ENCODE measurements around the gene SLC2A1.

The SLC2A1 gene

GRCh38 chr1:42886800-42887199 is 71.9 kb downstream of the SLC2A1 start:
- H3F3A ChIP-seq (ENCODE audit: control insufficient read depth, insufficient read depth): no peaks in the 10 kb centered on the region
- H4K20me1 ChIP-seq (ENCODE audit: control insufficient read depth, insufficient read depth, low read depth, low read length): no peaks in the 10 kb centered on the region
- TF ChIP-seq CTCF (IDR thresholded peaks at IDR 0.05; ENCODE audit: low read depth, low read length, poor library complexity, severe bottlenecking): no peak

GRCh38 chr1:42886046-42886739 is 72.5 kb downstream of the SLC2A1 start:
- H3K27ac ChIP-seq (ENCODE audit: low read depth, low read length): no peak overlapping the region
- no peaks in the 10 kb centered on the region for H4K20me1 ChIP-seq (ENCODE audit: control insufficient read depth, insufficient read depth, low read depth, low read length)
- TF ChIP-seq EZH2phosphoT487 (IDR thresholded peaks at IDR 0.05; ENCODE audit: borderline replicate concordance, low read length) (no peak), CTCF (IDR thresholded peaks at IDR 0.05; ENCODE audit: low read depth, low read length, poor library complexity, severe bottlenecking) (no peak)

More at GRCh38 chr1:42886800-42887199, 71.9 kb downstream of the SLC2A1 start:
- Histone ChIP-seq H3K4me3 (ENCODE audit: low read length) (no peak overlapping the region), H3K4me2 (ENCODE audit: low read length) (no peak overlapping the region), H3K36me3 (ENCODE audit: control insufficient read depth, low read length) (no peaks in the 10 kb centered on the region), H3K79me2 (ENCODE audit: control insufficient read depth, low read length) (no peaks in the 10 kb centered on the region), H3K27me3 (ENCODE audit: control insufficient read depth, low read length) (peaks cover 2% of the 10 kb centered on the region; the same call in 1 of the 2 replicates), H3K9me2 (replicated peaks; ENCODE audit: control insufficient read depth, low read length) (no peaks in the 10 kb centered on the region), H3K4me1 (ENCODE audit: control insufficient read depth, low read length) (no peaks in the 10 kb centered on the region), H3K27ac (ENCODE audit: low read depth, low read length) (no peak overlapping the region), H3K9me3 (ENCODE audit: control insufficient read depth, insufficient read depth, low read length) (no peaks in the 10 kb centered on the region)

GRCh38 chr1:42880384-42880783 is 78.3 kb downstream of the SLC2A1 start:
- peaks cover 13% of the 10 kb centered on the region; the same call in 1 of the 2 replicates for H3K27me3 ChIP-seq (ENCODE audit: control insufficient read depth, low read length)
- H3F3A ChIP-seq (ENCODE audit: control insufficient read depth, insufficient read depth): no peaks in the 10 kb centered on the region
- peaks cover 16% of the 10 kb centered on the region for H3K9me3 ChIP-seq (ENCODE audit: control insufficient read depth, insufficient read depth, low read length)
- no peaks in the 10 kb centered on the region for H3K36me3 ChIP-seq (ENCODE audit: control insufficient read depth, low read length)
- no peak overlapping the region for H3K4me3 ChIP-seq (ENCODE audit: low read length)
- no peak overlapping the region for H3K27ac ChIP-seq (ENCODE audit: low read depth, low read length)
- H3K4me2 ChIP-seq (ENCODE audit: low read length): no peak overlapping the region
- no peaks in the 10 kb centered on the region for H3K4me1 ChIP-seq (ENCODE audit: control insufficient read depth, low read length)
- TF ChIP-seq EZH2phosphoT487 (IDR thresholded peaks at IDR 0.05; ENCODE audit: borderline replicate concordance, low read length) (no peak), CTCF (IDR thresholded peaks at IDR 0.05; ENCODE audit: low read depth, low read length, poor library complexity, severe bottlenecking) (no peak)
- H3K79me2 ChIP-seq (ENCODE audit: control insufficient read depth, low read length): no peaks in the 10 kb centered on the region
- no peaks in the 10 kb centered on the region for H4K20me1 ChIP-seq (ENCODE audit: control insufficient read depth, insufficient read depth, low read depth, low read length)
- H3K9me2 ChIP-seq (replicated peaks; ENCODE audit: control insufficient read depth, low read length): no peaks in the 10 kb centered on the region

More at GRCh38 chr1:42886046-42886739, 72.5 kb downstream of the SLC2A1 start:
- Histone ChIP-seq H3K4me3 (ENCODE audit: low read length) (no peak overlapping the region), H3K4me2 (ENCODE audit: low read length) (no peak overlapping the region), H3K79me2 (ENCODE audit: control insufficient read depth, low read length) (no peaks in the 10 kb centered on the region), H3K36me3 (ENCODE audit: control insufficient read depth, low read length) (no peaks in the 10 kb centered on the region), H3K27me3 (ENCODE audit: control insufficient read depth, low read length) (no peaks in the 10 kb centered on the region), H3K4me1 (ENCODE audit: control insufficient read depth, low read length) (no peaks in the 10 kb centered on the region), H3K9me2 (replicated peaks; ENCODE audit: control insufficient read depth, low read length) (no peaks in the 10 kb centered on the region), H3F3A (ENCODE audit: control insufficient read depth, insufficient read depth) (no peaks in the 10 kb centered on the region), H3K9me3 (ENCODE audit: control insufficient read depth, insufficient read depth, low read length) (no peaks in the 10 kb centered on the region)

Data from DOHH2 (cell line).